GM12864 (cell line): Measurements from ENCODE around the gene INHBE.

Source experiments
- DNase-seq: peaks from one replicate; pipeline ENCODE4 v3.0.0-alpha.2; 2011; ENCODE audit warnings: low read depth
- H3K4me3 ChIP-seq: 2 replicates; pipeline ENCODE4 v1.5.1; 2011; ENCODE audit warnings: mild to moderate bottlenecking, low read depth, low read length, control low read depth
- CTCF ChIP-seq: IDR thresholded peaks from 2 replicates; pipeline ENCODE4 v1.5.1; 2011; ENCODE audit warnings: low read depth, mild to moderate bottlenecking, moderate library complexity, low read length, control low read depth, inconsistent platforms; ENCODE audit errors: missing control alignments

INHBE gene

GRCh38 chr12:57483466-57483865, 28.4 kb downstream of the INHBE start:
- TF ChIP-seq CTCF: no peak
- no peak overlapping the region for H3K4me3 ChIP-seq
- DNase-seq: no peak

GRCh38 chr12:57485695-57486094, 30.6 kb downstream of the INHBE start:
- no peak overlapping the region for H3K4me3 ChIP-seq
- no peak for DNase-seq
- no peak for TF ChIP-seq CTCF

- no peak for TF ChIP-seq CTCF
- no peak for DNase-seq
- H3K4me3 ChIP-seq: 0 out of 2 replicates have a peak overlapping the region, but pooled peaks have one; percentile 15
Measured at GRCh38 chr12:57487055-57487596, 32.0 kb downstream of the INHBE start.

- peak; percentile 94 for DNase-seq
- peak; percentile 34 for TF ChIP-seq CTCF
- peak within 1 kb of the TSS; percentile 97 for H3K4me3 ChIP-seq
Measured at GRCh38 chr12:57487597-57488401, 32.7 kb downstream of the INHBE start, which contains the start of gene MARS1. MARS1 (plus strand) TSS chr12:57488068; CDS start chr12:57488091, 23 bp downstream.

GRCh38 chr12:57488402-57489156, 33.5 kb downstream of the INHBE start:
- peak overlapping the region; percentile 97 for H3K4me3 ChIP-seq
- DNase-seq: no peak
- no peak for TF ChIP-seq CTCF

GRCh38 chr12:57489157-57489641, 34.1 kb downstream of the INHBE start:
- DNase-seq: no peak
- TF ChIP-seq CTCF: no peak
- peak overlapping the region; percentile 97 for H3K4me3 ChIP-seq
